Right lobe of liver (tissue), 6 donors: Measurements from ENCODE around the gene FAM163B. TPM values are rescaled to one million over a fixed set of nuclear protein-coding genes. Genes with fewer than 3 reads are reported as not detected.

ENCODE experiments used
- ATAC-seq, 4 donors: fragments of 200-7000 bp; cut with Tn5 transposase; one replicate each; pipeline ENCODE4 v1.9.1; 2020; ENCODE audit warnings: mild to moderate bottlenecking in 4 of 4, moderate library complexity in 4 of 4
- DNase-seq, 3 donors: peaks; one replicate each; pipeline ENCODE4 v3.0.0-alpha.2; 2020
- H3K27ac ChIP-seq, 3 donors: fragments of 200-600 bp; one replicate each; pipeline ENCODE4 v1.8.0; 2022
- H3K27me3 ChIP-seq, 2 donors: fragments of 200-600 bp; one replicate each; pipeline ENCODE4 v1.8.0; 2022
- H3K36me3 ChIP-seq, 4 donors: fragments of 200-600 bp; sonication (generic) in 1 of 4; one replicate each; pipeline versions ENCODE4 v1.5.1 to v1.8.0; 2017 to 2022; ENCODE audit warnings: control low read depth in 1 of 4
- H3K4me1 ChIP-seq, 4 donors: fragments of 200-600 bp; sonication (generic) in 1 of 4; one replicate each; pipeline versions ENCODE4 v1.5.1 to v1.8.0; 2017 to 2022; ENCODE audit warnings: control low read depth in 1 of 4
- H3K4me3 ChIP-seq, 3 donors: fragments of 200-600 bp; one replicate each; pipeline ENCODE4 v1.8.0; 2022
- H3K9me3 ChIP-seq, 4 donors: fragments of 200-600 bp; sonication (generic) in 1 of 4; one replicate each; pipeline versions ENCODE4 v1.5.1 to v1.8.0; 2017 to 2022; ENCODE audit warnings: control low read depth in 1 of 4
- POLR2A ChIP-seq: fragments of 450-650 bp; IDR thresholded peaks from one replicate; pipeline ENCODE4 v1.6.1; 2017; ENCODE audit warnings: antibody characterized with exemption, mild to moderate bottlenecking
- WGBS: methylation state at CpG from one replicate; pipeline ENCODE4 v1.1.6; 2018; ENCODE audit warnings: low coverage, low lambda C conversion rate; ENCODE audit not compliant: insufficient coverage; ENCODE audit errors: missing lambda C conversion rate; 5-methylcytosine and 5-hydroxymethylcytosine counted together
- intact Hi-C, 2 donors: fragments of 100-400 bp; cut with DNase I; formaldehyde crosslinking; loops; one replicate each; pipeline versions ENCODE4 v1.11.2 to v1.14.1; 2022
- total RNA-seq, 6 experiments: library from RNA; depleted of rRNA in 2 of 6; stranded (reverse); fragments of >200 nt in 2 of 6; fragmentation: NEBNext Ultra II Directional in 3 of 6; extraction: Animal tissue kit (Norgen Biotek cat#: 25700) in 3 of 6; gene quantifications; one replicate each; pipeline versions ENCODE4 v1.1.0 to v1.2.4, GENCODE V29; 2016 to 2023
- TF ChIP-seq, protein P1 (sequence below), 4 donors: fragments of 200-600 bp in 3 of 4; fragments of 450-650 bp in 1 of 4; IDR thresholded peaks; one replicate each; pipeline versions ENCODE4 v1.5.1 to v1.8.0; 2016 to 2022; ENCODE audit warnings: antibody characterized with exemption in 4 of 4, mild to moderate bottlenecking in 2 of 4
- donor health status: DM: no; HTN: yes; CAD: no.
- donor health status: DM: no; HTN: no; CAD: no.
- donor health status: DM: no; HTN: no; CAD: no.
- donor health status: DM: no; HTN: yes; CAD: no.
- donor health status: DM: no; HTN: yes; CAD: no.

Gene FAM163B
- total RNA-seq, 6 experiments from 2014 or later: 1.6 to 5.8 (median 3.0) TPM

DNA sequence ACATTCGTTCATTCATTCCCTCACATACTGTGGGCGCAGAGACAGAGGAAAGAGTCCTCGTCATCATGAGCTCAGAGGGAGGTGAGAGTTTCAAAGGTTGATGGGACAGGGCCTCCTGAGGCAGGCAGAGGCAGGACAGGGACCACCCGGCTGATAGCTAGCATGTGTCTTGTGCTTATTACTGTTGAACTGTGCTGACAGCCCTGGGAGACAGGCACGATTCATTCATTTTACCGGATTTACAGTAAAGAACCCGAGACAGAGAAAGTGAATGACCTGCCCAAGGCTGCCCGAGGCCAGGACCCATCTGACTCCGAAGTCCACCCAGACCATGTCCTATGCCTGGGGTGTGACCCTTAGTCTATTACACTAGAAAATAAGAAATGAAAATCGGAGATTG lies 4.9 kb upstream of the FAM163B start:
- WGBS: 43% methylated on average over 10 of the region's 10 CpGs
- no peaks in the 10 kb centered on the region for H3K27me3 ChIP-seq

DNA sequence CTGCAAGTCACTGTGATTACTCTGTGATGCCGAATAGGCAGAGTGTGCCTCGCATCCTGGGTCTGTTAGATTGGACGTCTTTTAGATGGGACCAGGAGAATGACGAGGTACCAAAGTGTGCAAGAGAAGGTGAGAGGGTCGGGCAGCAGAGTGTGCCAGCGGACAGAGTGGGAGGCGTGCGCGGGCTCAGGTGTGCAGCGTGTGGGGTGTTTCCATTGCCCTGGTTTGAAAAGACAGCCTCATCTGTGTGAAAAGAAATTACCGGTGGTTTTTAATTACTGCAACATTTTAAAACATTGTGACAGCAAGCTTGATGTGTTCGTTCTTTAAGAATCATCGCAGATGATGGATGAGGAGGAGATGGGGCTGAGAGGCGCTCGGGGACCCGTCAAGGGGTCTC lies 4.2 kb upstream of the FAM163B start:
- H3K4me3 ChIP-seq: no peak overlapping the region
- no peaks in the 10 kb centered on the region for H3K4me1 ChIP-seq
- peaks cover 0 to 3% of the 10 kb centered on the region in 2 donors for H3K27me3 ChIP-seq
- no peak for ATAC-seq
- H3K36me3 ChIP-seq: no peaks in the 10 kb centered on the region
- WGBS: 66% methylated on average over 15 of the region's 16 CpGs
- TF ChIP-seq POLR2A: no peak
- TF ChIP-seq, protein P1, sequence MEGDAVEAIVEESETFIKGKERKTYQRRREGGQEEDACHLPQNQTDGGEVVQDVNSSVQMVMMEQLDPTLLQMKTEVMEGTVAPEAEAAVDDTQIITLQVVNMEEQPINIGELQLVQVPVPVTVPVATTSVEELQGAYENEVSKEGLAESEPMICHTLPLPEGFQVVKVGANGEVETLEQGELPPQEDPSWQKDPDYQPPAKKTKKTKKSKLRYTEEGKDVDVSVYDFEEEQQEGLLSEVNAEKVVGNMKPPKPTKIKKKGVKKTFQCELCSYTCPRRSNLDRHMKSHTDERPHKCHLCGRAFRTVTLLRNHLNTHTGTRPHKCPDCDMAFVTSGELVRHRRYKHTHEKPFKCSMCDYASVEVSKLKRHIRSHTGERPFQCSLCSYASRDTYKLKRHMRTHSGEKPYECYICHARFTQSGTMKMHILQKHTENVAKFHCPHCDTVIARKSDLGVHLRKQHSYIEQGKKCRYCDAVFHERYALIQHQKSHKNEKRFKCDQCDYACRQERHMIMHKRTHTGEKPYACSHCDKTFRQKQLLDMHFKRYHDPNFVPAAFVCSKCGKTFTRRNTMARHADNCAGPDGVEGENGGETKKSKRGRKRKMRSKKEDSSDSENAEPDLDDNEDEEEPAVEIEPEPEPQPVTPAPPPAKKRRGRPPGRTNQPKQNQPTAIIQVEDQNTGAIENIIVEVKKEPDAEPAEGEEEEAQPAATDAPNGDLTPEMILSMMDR (IDR thresholded peaks at IDR 0.05): no peak
- no peaks in the 10 kb centered on the region for H3K9me3 ChIP-seq
- no peak overlapping the region for H3K27ac ChIP-seq
- intact Hi-C loops: no loop called here
- DNase-seq: peak in 1 of 3 donors; percentile 18

More for the DNA sequence above, 4.9 kb upstream of the FAM163B start:
- no peaks in the 10 kb centered on the region for H3K4me1 ChIP-seq
- H3K9me3 ChIP-seq: no peaks in the 10 kb centered on the region
- H3K27ac ChIP-seq: no peak overlapping the region
- H3K4me3 ChIP-seq: no peak overlapping the region
- TF ChIP-seq POLR2A: no peak
- TF ChIP-seq, protein P1 (IDR thresholded peaks at IDR 0.05): no peak
- DNase-seq: peak in 1 of 3 donors; percentile 11
- ATAC-seq: no peak
- intact Hi-C loops: no loop called here
- no peaks in the 10 kb centered on the region for H3K36me3 ChIP-seq

DNA sequence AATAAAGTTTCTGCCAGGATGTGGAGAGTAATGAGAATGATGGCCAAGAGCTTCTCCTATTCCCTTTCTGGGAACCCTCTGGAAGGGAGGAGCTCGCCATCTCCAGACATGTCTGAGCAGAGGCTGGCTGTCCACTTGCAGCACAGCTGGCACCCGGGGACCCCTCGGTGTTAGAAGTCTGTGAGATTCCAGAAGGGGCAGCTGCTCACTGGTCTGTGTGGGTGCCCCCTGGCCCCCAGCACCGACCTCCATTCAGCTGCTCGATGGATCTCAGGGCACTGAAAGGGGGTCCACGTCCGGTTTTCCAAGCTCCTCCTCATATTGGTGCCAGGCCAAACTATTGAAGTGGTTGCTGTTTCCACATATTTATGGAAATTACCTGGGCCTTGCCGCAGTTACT lies 3.6 kb upstream of the FAM163B start:
- peaks cover 0 to 3% of the 10 kb centered on the region in 2 donors for H3K27me3 ChIP-seq
- intact Hi-C loops: no loop called here
- H3K27ac ChIP-seq: no peak overlapping the region
- peak in 1 of 3 donors; percentile 14 for DNase-seq
- no peaks in the 10 kb centered on the region for H3K4me1 ChIP-seq
- WGBS: 67% methylated on average over 1 of the region's 8 CpGs
- no peak for TF ChIP-seq POLR2A
- TF ChIP-seq, protein P1 (IDR thresholded peaks at IDR 0.05): no peak
- no peaks in the 10 kb centered on the region for H3K36me3 ChIP-seq
- no peaks in the 10 kb centered on the region for H3K9me3 ChIP-seq
- H3K4me3 ChIP-seq: no peak overlapping the region
- ATAC-seq: no peak

DNA sequence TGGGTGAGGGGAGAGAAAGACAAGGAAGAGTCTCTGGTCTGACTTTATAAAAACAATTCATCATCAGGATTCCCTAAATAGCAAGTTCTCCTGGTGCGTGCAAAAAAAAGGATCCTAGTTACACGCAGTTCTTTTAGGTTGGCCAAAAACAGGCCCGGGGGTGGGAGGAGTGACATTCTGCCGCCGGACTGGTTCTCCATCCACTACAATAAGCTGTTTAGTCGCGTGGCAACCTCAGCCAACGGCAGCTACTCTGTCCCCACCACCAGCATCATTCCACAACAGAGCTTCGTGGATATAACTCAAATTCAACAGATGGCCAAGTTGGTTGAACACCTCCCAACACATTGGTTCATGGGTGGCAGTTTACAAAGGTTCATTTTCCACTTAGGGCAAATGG lies 2.9 kb upstream of the FAM163B start:
- TF ChIP-seq, protein P1 (IDR thresholded peaks at IDR 0.05): no peak
- TF ChIP-seq POLR2A: no peak
- no peaks in the 10 kb centered on the region for H3K9me3 ChIP-seq
- no peaks in the 10 kb centered on the region for H3K4me1 ChIP-seq
- 56% methylated on average over 5 of the region's 9 CpGs for WGBS
- peaks cover 0 to 3% of the 10 kb centered on the region in 2 donors for H3K27me3 ChIP-seq
- ATAC-seq: no peak
- peak in 1 of 3 donors; percentile 11 for DNase-seq
- no peak overlapping the region for H3K4me3 ChIP-seq
- no peak overlapping the region for H3K27ac ChIP-seq
- no peaks in the 10 kb centered on the region for H3K36me3 ChIP-seq
- intact Hi-C loops: no loop called here

DNA sequence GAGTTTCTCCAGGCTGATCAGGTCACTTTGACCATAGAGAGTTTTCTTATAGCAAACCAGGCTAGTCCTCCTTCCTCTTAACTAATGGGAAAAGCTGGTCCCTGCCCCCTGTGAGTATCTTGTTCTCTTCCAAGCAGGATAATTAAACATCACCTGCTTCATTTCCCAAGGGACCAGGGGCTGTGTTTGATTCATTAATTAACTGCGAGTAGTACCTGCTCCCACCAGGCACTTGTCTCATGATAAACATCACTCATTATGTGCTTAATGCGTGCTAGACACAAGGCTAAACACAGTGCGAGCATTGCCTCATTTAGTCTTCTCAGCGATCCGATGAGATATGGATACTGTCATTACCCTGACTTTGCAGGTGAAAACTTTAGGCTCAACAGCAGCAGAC lies 1.7 kb upstream of the FAM163B start:
- no peak for TF ChIP-seq POLR2A
- TF ChIP-seq, protein P1 (IDR thresholded peaks at IDR 0.05): no peak
- intact Hi-C loops: no loop called here
- 60% methylated on average over 3 of the region's 5 CpGs for WGBS
- Histone ChIP-seq H3K9me3 (no peaks in the 10 kb centered on the region), H3K36me3 (no peaks in the 10 kb centered on the region), H3K4me1 (no peaks in the 10 kb centered on the region), H3K27ac (no peak overlapping the region), H3K27me3 (peaks cover 0 to 3% of the 10 kb centered on the region in 2 donors), H3K4me3 (no peak overlapping the region)
- DNase-seq (peak in 1 of 3 donors; percentile 3), ATAC-seq (no peak)
